OCI-M2 (cell line): ENCODE results near the gene VN1R5.

Experiments
- DNase-seq: peaks from one replicate; lab custom pipeline; 2025; ENCODE audit not compliant: unreplicated experiment; lab: John Stamatoyannopoulos, UW

Gene VN1R5

DNA sequence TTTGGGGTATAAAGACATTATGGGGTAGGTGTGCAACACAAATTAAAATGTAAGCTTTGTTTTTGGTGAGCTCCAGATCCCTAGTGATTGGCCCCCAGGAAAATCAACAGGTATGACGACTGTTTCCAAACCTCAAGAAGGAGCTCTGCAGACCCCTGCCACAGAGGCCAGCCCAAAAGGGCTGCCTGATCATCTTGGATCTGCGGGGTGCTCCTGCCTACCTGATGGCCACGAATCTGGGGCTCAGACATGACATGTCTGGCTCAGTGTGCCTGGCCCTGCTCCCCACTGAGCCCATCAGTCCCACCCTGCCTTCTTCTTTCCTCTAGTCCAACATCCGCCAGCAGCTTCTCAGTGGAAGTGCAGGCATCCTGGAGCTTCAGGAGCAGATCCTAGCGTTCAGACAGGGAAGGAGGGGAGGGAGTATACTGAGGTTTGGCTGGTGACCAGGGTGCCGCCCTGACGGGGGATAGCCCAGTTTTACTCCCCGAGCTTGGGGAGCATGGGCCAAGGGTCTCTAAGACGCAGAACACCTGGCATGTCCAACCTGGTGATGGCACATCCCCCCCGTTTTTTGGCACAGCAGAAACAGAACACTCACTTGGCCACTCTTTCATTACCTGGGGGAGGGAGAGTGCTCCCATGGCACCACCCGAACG is 44.0 kb downstream of the VN1R5 start:
- no peak for DNase-seq

DNA sequence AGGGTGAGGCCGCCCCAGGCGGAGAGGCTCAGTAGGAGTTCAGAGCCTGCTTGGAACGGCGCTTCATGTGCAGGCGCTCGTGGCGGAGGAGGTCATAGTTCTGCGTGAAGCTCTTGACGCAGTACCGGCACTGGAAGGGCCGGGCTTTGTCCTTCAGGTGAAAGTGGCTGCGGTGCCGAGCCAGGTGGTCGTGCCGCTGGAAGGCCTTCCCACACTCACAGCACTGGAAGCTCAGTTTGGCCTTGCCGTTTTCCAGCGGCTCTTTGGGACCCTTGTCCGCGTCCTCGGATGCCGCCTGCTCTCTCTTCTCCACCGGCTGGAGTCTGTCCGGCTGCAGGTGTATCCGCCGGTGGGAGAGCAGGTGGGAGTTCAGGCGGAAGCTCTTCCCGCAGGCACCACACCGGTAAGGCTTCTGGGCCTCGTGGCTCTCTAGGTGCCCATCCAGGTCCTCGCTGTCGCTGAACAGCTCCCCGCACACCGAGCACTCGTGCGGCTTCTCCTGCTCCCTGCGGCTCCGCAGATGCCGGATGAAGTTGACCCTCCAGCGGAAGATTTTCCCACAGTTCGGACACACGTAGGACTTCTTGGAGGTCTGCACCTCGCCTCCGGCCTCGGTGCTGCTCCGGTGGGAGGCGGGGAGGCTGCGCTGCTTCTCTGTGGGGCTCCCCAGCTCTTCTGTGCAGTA is 44.8 kb downstream of the VN1R5 start:
- no peak for DNase-seq

- no peak for DNase-seq
Measured at GRCh38 chr1:247301176-247301540, 45.3 kb downstream of the VN1R5 start.

- no peak for DNase-seq
Measured at GRCh38 chr1:247303216-247303615, 47.3 kb downstream of the VN1R5 start.

DNA sequence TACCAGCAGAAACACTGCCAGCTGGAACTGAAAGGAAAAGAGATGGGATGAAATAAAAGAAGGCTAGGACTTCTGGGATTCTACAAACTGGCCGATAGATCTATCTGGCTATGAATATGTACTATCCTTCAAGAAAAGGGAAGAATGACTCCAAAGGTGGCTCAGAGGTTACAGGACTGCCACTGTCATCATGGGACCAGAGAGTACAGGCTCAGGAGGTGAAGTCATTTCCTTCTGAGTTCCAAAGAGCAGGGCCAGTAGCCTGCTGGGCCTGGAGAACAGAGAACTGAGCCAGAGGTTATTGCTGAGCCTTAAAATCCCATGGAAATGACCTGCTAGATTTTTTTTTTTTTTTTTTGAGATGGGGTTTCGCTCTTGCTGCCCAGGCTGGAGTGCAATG is 48.2 kb downstream of the VN1R5 start:
- no peak for DNase-seq
